ENCODE data around the gene ANK2. TPM values are rescaled to one million over a fixed set of nuclear protein-coding genes. Genes with fewer than 3 reads are reported as not detected.
A peak's percentile ranks its signal among the peaks of the same experiment; 100 is the strongest.

ANK2 gene
- total and polyA plus RNA-seq, 2 experiments from 2014 or later = 49.4 to 190 TPM

GRCh38 chr4:113385281-113385899 lies 335.9 kb downstream of the ANK2 start:
- Histone ChIP-seq H3K4me1 (ENCODE audit: low read depth) (no peaks in the 10 kb centered on the region), H3K9me3 (ENCODE audit: low read depth) (no peaks in the 10 kb centered on the region), H3K36me3 (peaks cover 3% of the 10 kb centered on the region), H3K4me3 (no peak overlapping the region), H3K27ac (no peak overlapping the region), H3K27me3 (no peaks in the 10 kb centered on the region)
- DNase-seq (ENCODE audit: low read depth in 1 of 2, low spot score in 1 of 2) = no peak
- no peak for TF ChIP-seq CTCF (IDR thresholded peaks at IDR 0.05; ENCODE audit: low read depth, low read length)

GRCh38 chr4:113389160-113389559 lies 339.7 kb downstream of the ANK2 start:
- TF ChIP-seq CTCF (IDR thresholded peaks at IDR 0.05; ENCODE audit: low read depth, low read length) = no peak
- no peaks in the 10 kb centered on the region for H3K4me1 ChIP-seq (ENCODE audit: low read depth)
- DNase-seq (ENCODE audit: low read depth in 1 of 2, low spot score in 1 of 2) = no peak
- H3K27me3 ChIP-seq = no peaks in the 10 kb centered on the region
- no peak overlapping the region for H3K4me3 ChIP-seq
- no peaks in the 10 kb centered on the region for H3K9me3 ChIP-seq (ENCODE audit: low read depth)
- no peaks in the 10 kb centered on the region for H3K36me3 ChIP-seq
- H3K27ac ChIP-seq = no peak overlapping the region

GRCh38 chr4:113390850-113391249 lies 341.4 kb downstream of the ANK2 start:
- DNase-seq (ENCODE audit: low read depth in 1 of 2, low spot score in 1 of 2) = no peak
- H3K4me1 ChIP-seq (ENCODE audit: low read depth) = no peaks in the 10 kb centered on the region
- no peak for TF ChIP-seq CTCF (IDR thresholded peaks at IDR 0.05; ENCODE audit: low read depth, low read length)
- H3K4me3 ChIP-seq = no peak overlapping the region
- H3K27me3 ChIP-seq = no peaks in the 10 kb centered on the region
- H3K9me3 ChIP-seq (ENCODE audit: low read depth) = no peaks in the 10 kb centered on the region
- no peaks in the 10 kb centered on the region for H3K36me3 ChIP-seq
- no peak overlapping the region for H3K27ac ChIP-seq

GRCh38 chr4:113394108-113394729 lies 344.8 kb downstream of the ANK2 start:
- Histone ChIP-seq H3K4me1 (ENCODE audit: low read depth) (no peaks in the 10 kb centered on the region), H3K4me3 (no peak overlapping the region), H3K27me3 (no peaks in the 10 kb centered on the region), H3K36me3 (no peaks in the 10 kb centered on the region), H3K27ac (no peak overlapping the region), H3K9me3 (ENCODE audit: low read depth) (no peaks in the 10 kb centered on the region)
- DNase-seq (ENCODE audit: low read depth in 1 of 2, low spot score in 1 of 2) = no peak
- no peak for TF ChIP-seq CTCF (IDR thresholded peaks at IDR 0.05; ENCODE audit: low read depth, low read length)

- Histone ChIP-seq H3K27me3 (no peaks in the 10 kb centered on the region), H3K36me3 (no peaks in the 10 kb centered on the region), H3K9me3 (ENCODE audit: low read depth) (no peaks in the 10 kb centered on the region), H3K4me1 (ENCODE audit: low read depth) (no peaks in the 10 kb centered on the region), H3K4me3 (no peak overlapping the region), H3K27ac (no peak overlapping the region)
- peak; percentile 60 for TF ChIP-seq CTCF (IDR thresholded peaks at IDR 0.05; ENCODE audit: low read depth, low read length)
- peak; percentile 90 to 92 for DNase-seq (ENCODE audit: low read depth in 1 of 2, low spot score in 1 of 2)
Observed at GRCh38 chr4:113394730-113395530, 345.5 kb downstream of the ANK2 start.
